Measurements from ENCODE around the gene JUNB. TPM values are rescaled to one million over a fixed set of nuclear protein-coding genes. Genes with fewer than 3 reads are reported as not detected.

The JUNB gene
- total and polyA plus RNA-seq, 2 of the 13 experiments (the other 11 are each of a cell fraction or from before 2014, with no cell fraction given) = 7.7 to 8.2 TPM

- TF ChIP-seq KLF13 (CRISPR knock-in tag; IDR thresholded peaks at IDR 0.05) (no peak), ZFYVE20 (CRISPR knock-in tag; IDR thresholded peaks at IDR 0.05; ENCODE audit: borderline replicate concordance, low read depth) (no peak), CBX2 (IDR thresholded peaks at IDR 0.05; ENCODE audit: low read depth, low read length) (no peak), CBX2 (CRISPR knock-in tag; IDR thresholded peaks at IDR 0.05; ENCODE audit: low read depth) (no peak), ZNF570 (CRISPR knock-in tag; IDR thresholded peaks at IDR 0.05; ENCODE audit: borderline replicate concordance) (no peak), ZUFSP (CRISPR knock-in tag; IDR thresholded peaks at IDR 0.05; ENCODE audit: borderline replicate concordance) (no peak), GFI1 (CRISPR knock-in tag; IDR thresholded peaks at IDR 0.05; ENCODE audit: borderline replicate concordance) (peak; percentile 51; the same call in 1 of the 2 replicates), ATF5 (CRISPR knock-in tag; IDR thresholded peaks at IDR 0.05; ENCODE audit: low read depth) (peak; percentile 87; the same call in 1 of the 2 replicates), ZNF770 (CRISPR knock-in tag; IDR thresholded peaks at IDR 0.05) (no peak), SOX5 (CRISPR knock-in tag; IDR thresholded peaks at IDR 0.05; ENCODE audit: borderline replicate concordance) (no peak), ZNF562 (CRISPR knock-in tag; IDR thresholded peaks at IDR 0.05; ENCODE audit: borderline replicate concordance) (peak; percentile 35; the same call in 1 of the 2 replicates), ZNF143 (CRISPR knock-in tag; IDR thresholded peaks at IDR 0.05) (peak; percentile 99), CEBPG (CRISPR knock-in tag; IDR thresholded peaks at IDR 0.05) (peak; percentile 23; the same call in 1 of the 2 replicates), ZSCAN20 (CRISPR knock-in tag; IDR thresholded peaks at IDR 0.05; ENCODE audit: borderline replicate concordance) (no peak; the same call in 1 of the 2 replicates), KAT8 (CRISPR knock-in tag; IDR thresholded peaks at IDR 0.05) (peak; percentile 94), NR1H2 (CRISPR knock-in tag; IDR thresholded peaks at IDR 0.05; ENCODE audit: borderline replicate concordance, low read depth) (no peak), JDP2 (CRISPR knock-in tag; IDR thresholded peaks at IDR 0.05; ENCODE audit: borderline replicate concordance) (no peak), GATAD1 (CRISPR knock-in tag; IDR thresholded peaks at IDR 0.05) (peak; percentile 91), MEIS1 (CRISPR knock-in tag; IDR thresholded peaks at IDR 0.05; ENCODE audit: borderline replicate concordance) (0 out of 2 replicates have a peak, but pooled peaks have one; percentile 43), CTCF (CRISPR knock-in tag; IDR thresholded peaks at IDR 0.05) (peak; percentile 22; the same call in 1 of the 2 replicates), PHF8 (CRISPR knock-in tag; IDR thresholded peaks at IDR 0.05) (peak; percentile 92), ZNF530 (CRISPR knock-in tag; IDR thresholded peaks at IDR 0.05; ENCODE audit: low read depth) (no peak), RBM22 (optimal IDR thresholded peaks at IDR 0.05; ENCODE audit: low read length) (no peak), ZSCAN21 (CRISPR knock-in tag; IDR thresholded peaks at IDR 0.05; ENCODE audit: borderline replicate concordance) (no peak)
Measured at GRCh38 chr19:12806242-12807081, 15.2 kb downstream of the JUNB start, which contains the start of gene RNASEH2A (continued).

Data from HepG2 (cell line).